PFSK-1 (cell line): ENCODE data around the gene B4GALT2.
A peak's percentile ranks its signal among the peaks of the same experiment; 100 is the strongest.

ENCODE experiments used
- FOXP2 ChIP-seq: optimal IDR thresholded peaks from 2 replicates; pipeline ENCODE3; 2011; ENCODE audit warnings: borderline replicate concordance, control low read depth, inconsistent platforms; ENCODE audit not compliant: insufficient read depth; ENCODE audit errors: extremely low read length, extremely low read depth
- POLR2AphosphoS5 ChIP-seq: IDR thresholded peaks from 2 replicates; pipeline ENCODE4 v1.6.1; 2012; ENCODE audit warnings: low read depth, mild to moderate bottlenecking, control low read depth, low read length, moderate library complexity
- SIN3A ChIP-seq: IDR thresholded peaks from 2 replicates; pipeline ENCODE4 v1.6.1; 2012; ENCODE audit warnings: mild to moderate bottlenecking, low read length, moderate library complexity, borderline replicate concordance; ENCODE audit not compliant: insufficient read depth
- TAF1 ChIP-seq: IDR thresholded peaks from 2 replicates; pipeline ENCODE4 v1.6.1; 2012; ENCODE audit warnings: low read length, control low read depth, borderline replicate concordance; ENCODE audit not compliant: insufficient read depth
- TF ChIP-seq, protein P1 (sequence below), 2 experiments: IDR thresholded peaks; 2 replicates each; pipeline versions ENCODE4 v1.6.1 to v1.8.0; 2011 to 2012; ENCODE audit warnings: low read depth in 2 of 2, low read length in 2 of 2, control low read depth in 1 of 2, inconsistent platforms in 1 of 2, mild to moderate bottlenecking in 1 of 2, moderate library complexity in 1 of 2; ENCODE audit not compliant: insufficient read depth in 1 of 2

Gene B4GALT2

GRCh38 chr1:43965316-43965715, 13.7 kb upstream of the B4GALT2 start:
- TF ChIP-seq POLR2AphosphoS5 (no peak), TAF1 (no peak), FOXP2 (no peak), SIN3A (no peak)
- TF ChIP-seq, protein P1, sequence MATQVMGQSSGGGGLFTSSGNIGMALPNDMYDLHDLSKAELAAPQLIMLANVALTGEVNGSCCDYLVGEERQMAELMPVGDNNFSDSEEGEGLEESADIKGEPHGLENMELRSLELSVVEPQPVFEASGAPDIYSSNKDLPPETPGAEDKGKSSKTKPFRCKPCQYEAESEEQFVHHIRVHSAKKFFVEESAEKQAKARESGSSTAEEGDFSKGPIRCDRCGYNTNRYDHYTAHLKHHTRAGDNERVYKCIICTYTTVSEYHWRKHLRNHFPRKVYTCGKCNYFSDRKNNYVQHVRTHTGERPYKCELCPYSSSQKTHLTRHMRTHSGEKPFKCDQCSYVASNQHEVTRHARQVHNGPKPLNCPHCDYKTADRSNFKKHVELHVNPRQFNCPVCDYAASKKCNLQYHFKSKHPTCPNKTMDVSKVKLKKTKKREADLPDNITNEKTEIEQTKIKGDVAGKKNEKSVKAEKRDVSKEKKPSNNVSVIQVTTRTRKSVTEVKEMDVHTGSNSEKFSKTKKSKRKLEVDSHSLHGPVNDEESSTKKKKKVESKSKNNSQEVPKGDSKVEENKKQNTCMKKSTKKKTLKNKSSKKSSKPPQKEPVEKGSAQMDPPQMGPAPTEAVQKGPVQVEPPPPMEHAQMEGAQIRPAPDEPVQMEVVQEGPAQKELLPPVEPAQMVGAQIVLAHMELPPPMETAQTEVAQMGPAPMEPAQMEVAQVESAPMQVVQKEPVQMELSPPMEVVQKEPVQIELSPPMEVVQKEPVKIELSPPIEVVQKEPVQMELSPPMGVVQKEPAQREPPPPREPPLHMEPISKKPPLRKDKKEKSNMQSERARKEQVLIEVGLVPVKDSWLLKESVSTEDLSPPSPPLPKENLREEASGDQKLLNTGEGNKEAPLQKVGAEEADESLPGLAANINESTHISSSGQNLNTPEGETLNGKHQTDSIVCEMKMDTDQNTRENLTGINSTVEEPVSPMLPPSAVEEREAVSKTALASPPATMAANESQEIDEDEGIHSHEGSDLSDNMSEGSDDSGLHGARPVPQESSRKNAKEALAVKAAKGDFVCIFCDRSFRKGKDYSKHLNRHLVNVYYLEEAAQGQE (IDR thresholded peaks at IDR 0.05; ENCODE audit: insufficient read depth in 1 of 2, low read depth in 2 of 2, low read length in 2 of 2): no peak

GRCh38 chr1:43968348-43968948, 10.6 kb upstream of the B4GALT2 start:
- TF ChIP-seq, protein P1 (IDR thresholded peaks at IDR 0.05; ENCODE audit: insufficient read depth in 1 of 2, low read depth in 2 of 2, low read length in 2 of 2): peak; percentile 94 to 97
- no peak for TF ChIP-seq POLR2AphosphoS5

DNA sequence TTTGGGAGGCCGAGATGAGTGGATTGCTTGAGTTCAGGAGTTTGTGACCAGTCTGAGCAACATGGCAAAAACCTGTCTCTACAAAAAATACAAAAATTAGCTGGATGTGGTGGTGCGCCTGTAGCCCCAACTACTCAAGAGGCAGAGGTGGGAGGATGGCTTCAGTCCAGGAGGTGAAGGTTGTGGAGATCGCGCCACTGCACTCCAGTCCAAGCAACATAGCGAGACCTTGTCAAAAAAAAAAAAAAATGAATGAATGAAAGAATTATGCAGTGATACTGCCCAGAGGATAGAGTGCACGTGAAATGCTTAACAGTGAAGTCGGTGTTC, 9.6 kb upstream of the B4GALT2 start:
- TF ChIP-seq POLR2AphosphoS5 (no peak), TAF1 (no peak), FOXP2 (no peak), SIN3A (no peak)
- TF ChIP-seq, protein P1 (IDR thresholded peaks at IDR 0.05; ENCODE audit: insufficient read depth in 1 of 2, low read depth in 2 of 2, low read length in 2 of 2): no peak; a peak in 1 of 4 replicates

DNA sequence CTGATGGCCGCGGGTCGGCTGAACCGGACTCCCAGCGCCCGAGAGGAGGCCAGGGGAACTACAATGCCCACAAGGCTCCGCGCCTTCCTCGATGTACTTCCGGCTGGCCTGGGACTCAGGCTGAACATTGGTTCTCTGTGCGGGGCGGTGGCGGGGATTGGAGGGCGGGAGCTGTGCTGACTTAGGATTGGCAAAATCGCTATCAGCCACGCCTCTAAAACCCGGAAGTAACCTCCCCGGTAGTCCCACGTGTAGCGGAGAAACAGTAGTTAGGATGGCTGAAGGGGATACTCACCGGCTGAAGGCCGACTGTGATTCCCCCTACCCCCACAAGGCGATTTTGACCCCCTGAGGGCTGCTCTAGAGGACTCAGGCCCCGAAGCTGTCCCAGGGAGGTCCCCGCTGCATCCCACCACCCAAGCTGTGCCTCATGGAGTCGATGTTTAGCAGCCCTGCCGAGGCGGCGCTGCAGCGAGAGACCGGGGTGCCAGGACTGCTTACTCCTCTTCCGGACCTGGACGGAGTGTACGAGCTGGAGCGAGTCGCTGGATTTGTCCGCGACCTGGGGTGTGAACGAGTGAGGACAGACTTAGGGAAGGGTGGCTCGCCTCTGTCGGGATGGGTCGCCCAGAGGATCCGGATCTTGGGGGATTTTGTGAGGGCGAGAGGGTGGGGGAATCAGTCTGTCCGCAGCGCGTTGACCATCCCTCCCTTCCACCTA, 9.1 kb upstream of the B4GALT2 start, which contains the start of gene DPH2:
Gene DPH2 (plus strand): TSS at position 265 of the 721 bp plus-strand sequence. CDS start 166 bp downstream, at position 431.
- TF ChIP-seq TAF1 (no peak), SIN3A (peak; percentile 91; the same call in 1 of the 2 replicates), FOXP2 (peak; percentile 28), POLR2AphosphoS5 (0 out of 2 replicates have a peak, but pooled peaks have one; percentile 53)
- TF ChIP-seq, protein P1 (IDR thresholded peaks at IDR 0.05; ENCODE audit: insufficient read depth in 1 of 2, low read depth in 2 of 2, low read length in 2 of 2): peak in 1 of 2 experiments; percentile 43; a peak in 2 of 4 replicates
